GM18867 (cell line): ENCODE results near the gene CRAT.

Experiments used
- ATAC-seq: cut with Tn5 transposase; IDR thresholded peaks from one replicate; pipeline ENCODE4 v1.9.1; 2021; ENCODE audit warnings: mild to moderate bottlenecking, moderate library complexity; ENCODE audit not compliant: unreplicated experiment

CRAT gene

DNA sequence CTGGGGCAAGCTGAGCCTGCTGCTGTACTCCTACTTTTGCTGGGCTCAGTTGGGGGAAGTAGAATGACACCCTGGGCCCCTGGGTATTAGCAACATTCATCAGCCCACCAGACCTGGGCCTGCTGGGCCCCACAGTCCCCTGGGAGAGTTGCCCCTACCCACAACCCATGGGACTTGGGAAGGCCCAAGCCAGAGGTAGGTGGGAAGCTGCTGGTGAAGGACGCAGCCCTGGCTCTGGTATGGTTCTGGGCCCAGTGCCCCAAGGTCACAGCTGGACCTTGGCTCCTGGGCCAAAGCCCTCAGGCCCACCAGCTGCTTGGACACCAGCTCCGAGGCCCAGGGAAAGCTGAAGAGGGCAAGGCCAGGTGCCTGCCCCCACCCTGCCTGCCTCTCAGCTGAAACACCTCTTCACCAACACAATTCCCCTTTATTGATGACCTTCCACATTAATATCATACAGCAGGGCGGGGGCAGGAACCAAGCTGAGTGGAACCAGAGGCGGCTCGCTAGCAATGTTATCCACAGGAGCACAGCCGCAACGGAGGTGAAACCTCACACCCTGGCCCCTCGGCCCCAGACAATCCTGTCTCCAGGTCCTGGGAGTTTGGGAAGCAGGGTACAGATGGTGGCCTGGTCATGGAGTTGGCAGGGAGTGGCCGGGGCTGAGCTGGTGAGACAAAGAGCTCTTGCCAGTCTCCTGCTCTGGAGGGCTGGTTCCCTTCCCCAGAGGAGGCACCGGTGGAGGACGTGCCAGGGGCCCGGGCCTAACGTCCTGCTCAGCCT, 16.0 kb downstream of the CRAT start:
- ATAC-seq = no peak

- ATAC-seq = no peak
These were observed 16.8 kb downstream of the CRAT start for GRCh38 chr9:129093602-129094386.

DNA sequence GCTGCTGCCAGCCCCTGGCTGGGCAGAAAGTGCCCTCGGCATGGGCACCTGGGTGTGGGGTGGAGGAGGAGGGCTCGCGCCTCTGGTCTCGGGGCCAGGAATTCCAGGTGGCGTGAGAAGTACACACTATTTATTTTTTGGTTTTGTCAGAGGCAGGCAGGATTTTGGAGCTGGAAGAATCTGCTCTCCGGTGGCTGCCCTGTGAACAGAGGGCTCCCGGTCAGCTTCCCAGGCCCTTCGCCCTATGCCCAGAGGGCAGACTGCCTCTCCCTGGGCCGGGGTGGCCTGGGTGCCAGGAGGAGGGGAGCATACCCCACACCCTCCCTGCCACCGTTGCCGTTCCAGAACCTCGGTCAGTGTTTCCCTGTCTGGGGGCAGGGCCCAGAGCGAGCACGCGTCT, 21.3 kb downstream of the CRAT start:
- ATAC-seq = no peak

- no peak for ATAC-seq
These were observed 26.5 kb downstream of the CRAT start for GRCh38 chr9:129084087-129084486.

DNA sequence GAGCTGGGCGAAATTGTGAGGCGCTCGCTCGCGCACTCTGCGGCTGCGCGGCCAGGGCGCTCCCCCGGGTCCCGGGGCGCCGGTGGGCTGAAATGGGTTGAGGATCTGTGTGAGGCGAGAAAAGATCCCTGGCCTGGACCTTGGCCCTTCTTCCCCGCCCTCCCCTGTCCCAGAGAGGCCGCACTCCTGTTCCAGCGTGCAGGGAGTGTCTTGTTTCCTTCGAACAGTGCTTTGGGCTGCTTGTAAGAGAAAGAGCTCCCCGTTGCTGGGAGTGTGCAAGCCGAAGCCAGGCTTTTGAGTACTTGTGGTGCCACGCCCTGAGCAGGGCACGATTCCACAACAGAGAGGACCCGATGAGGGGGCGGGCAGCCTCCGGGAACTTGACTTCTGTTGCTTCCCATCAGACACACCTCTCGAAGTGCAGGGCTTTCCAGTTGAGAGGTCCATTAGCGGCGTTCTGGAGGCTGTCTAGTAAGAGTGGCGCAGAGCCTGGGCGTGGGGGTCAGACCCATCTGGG, 29.1 kb downstream of the CRAT start:
- ATAC-seq = no peak

DNA sequence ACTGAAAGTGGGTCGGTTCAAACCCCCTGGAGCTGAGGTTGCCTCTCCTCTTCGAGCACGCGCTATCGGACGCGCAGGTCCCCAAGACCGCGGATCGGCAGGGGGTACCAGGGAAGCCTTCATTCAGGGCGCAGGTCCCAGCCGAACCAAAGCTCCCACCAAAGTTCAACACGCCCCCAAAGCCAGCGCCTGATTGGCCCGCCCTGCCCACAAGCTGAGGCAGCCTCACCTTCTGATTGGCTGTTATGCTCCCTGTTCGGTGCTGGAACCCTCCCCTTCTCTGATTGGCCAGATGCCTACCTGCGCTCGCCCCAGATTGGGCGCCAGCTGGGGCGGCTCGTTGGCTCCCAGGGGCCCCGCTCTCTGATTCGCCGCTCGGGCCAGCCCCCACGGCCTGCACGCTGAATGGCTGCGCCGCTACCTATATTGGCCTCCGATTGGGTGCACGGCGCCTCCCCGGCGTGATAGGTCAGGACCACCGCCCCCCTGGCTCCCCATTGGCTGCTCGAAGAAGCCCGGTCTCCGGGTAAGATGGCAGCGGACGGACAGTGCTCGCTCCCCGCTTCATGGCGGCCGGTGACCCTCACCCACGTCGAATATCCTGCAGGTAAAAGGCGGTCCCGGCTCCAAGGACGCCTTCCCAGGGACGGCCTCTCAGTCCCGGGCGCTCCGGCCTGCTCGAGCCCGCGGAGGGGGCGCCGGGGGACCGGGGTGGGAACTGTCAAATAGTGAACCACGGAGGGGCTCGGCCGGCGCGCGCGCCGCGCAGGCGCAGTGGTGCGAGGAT, 29.8 kb downstream of the CRAT start, which contains the start of gene DOLPP1:
Gene DOLPP1, plus strand, starts transcription at position 511 of the 787 bp plus-strand sequence. Its CDS starts 21 bp downstream, at position 532.
- ATAC-seq = peak; percentile 92

GRCh38 chr9:129080298-129080600, 30.3 kb downstream of the CRAT start:
- no peak for ATAC-seq

DNA sequence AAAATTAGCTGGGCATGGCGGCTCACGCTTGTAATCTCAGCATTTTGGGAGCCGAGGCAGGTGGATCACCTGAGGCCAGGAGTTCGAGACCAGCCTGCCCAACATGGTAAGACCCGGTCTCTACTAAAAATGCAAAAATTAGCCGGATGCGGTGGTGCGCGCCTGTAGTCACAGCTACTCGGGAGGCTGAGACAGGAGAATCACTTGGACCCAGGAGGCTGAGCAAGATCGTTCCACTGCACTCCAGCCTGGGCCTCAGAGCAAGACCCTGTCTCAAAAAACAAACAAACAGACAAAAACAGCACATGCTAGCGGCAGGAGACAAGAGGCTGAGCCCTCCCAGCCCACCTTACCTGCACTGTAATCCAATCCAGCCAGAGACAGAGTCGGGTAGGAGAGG, 30.8 kb downstream of the CRAT start:
- ATAC-seq = no peak

DNA sequence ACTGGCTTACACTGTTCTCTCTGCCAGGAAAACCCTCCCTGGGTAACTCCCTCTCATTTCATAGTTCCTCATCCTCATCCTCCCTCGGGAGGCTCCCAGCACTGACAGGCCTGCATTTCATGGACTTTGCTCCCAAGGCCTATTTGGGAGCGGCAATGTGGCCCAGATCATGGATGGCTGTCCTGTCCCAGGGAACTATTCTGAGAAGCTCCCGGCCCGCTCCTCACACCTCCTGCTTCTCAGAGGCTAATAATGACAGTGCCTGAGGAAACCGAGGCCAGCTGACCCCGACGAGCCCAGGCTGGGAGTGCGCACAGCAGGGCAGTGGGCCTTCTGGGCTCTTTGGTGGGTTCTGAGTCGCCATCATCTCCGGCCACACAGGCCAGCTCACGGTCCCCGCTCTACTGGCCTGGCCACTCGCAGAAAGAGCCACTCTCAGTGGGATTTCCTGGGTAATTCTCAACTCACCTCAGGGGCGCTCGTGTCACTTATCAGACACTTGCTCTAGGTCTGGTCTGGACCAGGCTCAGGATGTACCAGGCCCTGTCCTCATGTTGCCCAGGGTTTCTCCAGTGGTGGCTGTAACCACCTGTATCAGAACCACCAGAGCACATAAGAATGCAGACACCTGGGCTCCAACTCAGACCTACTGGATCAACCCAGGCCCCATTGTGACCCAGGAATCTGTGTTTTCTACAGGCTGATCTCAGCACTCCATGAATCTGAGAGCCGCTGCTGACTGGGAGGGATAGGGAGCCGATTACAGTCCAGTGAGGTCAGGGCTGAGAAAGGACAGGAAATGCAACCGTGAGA, 31.7 kb downstream of the CRAT start:
- ATAC-seq = no peak

DNA sequence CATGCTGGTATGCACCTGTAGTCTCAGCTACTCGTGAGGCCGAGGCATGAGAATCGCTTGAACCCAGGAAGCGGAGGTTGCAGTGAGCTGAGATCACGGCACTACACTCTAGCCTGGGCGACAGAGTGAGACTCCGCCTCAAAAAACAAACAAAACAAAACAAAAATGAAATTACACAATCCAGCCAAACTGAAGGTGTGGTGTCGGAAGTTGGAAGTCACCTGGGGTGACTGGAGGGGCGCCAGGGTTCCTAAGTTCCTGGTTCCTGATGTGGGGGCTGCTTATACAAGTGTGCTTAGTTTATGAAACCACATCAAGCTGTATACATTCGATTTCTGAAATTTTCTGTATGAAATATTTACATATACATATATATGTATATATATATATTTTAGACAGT, 33.4 kb downstream of the CRAT start:
- ATAC-seq = no peak

DNA sequence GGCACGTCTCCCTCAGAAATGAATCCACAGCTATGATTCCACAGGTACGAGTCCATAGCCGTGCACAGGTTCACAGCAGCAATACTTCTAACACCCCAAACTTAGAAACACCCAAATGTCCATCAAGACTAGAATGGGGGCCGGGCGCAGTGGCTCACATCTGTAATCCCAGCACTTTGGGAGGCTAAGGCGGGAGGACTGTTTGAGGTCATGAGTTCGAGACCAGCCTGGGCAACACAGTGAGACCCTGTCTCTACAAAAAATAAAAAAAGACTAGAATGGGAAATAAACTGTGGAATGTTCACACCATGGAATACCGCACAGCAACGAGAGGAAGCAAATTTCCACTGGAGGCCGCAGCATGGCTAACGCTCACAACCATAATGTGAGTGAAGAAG, 34.0 kb downstream of the CRAT start:
- ATAC-seq = no peak

DNA sequence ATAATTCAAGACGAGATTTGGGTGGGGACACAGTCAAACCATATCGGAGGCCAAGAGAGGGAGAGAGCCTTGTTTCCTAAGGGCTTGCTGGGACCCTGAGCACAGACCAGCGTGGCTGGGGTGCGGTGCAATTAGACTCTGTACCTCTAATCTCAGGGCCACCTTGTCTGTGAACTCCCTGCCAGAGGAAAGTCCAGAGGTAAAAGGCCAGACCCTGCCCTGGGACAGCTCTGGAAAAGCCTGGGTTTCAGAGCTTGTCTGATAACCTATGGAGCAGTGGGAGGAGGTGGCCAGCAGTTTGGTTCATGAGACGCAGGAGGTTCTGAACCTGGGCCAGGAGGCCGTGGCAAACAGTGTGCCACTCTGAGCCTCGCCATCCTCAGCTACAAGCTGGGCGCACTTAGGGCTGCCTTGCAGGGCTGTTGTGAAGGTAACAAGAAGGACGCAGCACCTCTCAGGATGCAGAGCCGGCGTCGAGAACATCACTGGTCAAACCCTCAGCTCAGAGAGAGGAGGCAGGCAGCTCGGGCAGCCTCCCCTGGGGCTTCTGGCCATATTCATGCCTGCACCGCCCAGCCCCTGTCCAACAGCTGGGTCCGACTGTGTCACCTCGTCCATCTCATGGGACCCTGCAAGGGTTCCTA, 34.5 kb downstream of the CRAT start:
- no peak for ATAC-seq

- no peak for ATAC-seq
These were observed 36.5 kb downstream of the CRAT start for GRCh38 chr9:129074106-129074505.

- no peak for ATAC-seq
These were observed 37.2 kb downstream of the CRAT start for GRCh38 chr9:129073404-129073803.

GRCh38 chr9:129072171-129072570, 38.4 kb downstream of the CRAT start:
- no peak for ATAC-seq

GRCh38 chr9:129071526-129072126, 39.0 kb downstream of the CRAT start:
- no peak for ATAC-seq

DNA sequence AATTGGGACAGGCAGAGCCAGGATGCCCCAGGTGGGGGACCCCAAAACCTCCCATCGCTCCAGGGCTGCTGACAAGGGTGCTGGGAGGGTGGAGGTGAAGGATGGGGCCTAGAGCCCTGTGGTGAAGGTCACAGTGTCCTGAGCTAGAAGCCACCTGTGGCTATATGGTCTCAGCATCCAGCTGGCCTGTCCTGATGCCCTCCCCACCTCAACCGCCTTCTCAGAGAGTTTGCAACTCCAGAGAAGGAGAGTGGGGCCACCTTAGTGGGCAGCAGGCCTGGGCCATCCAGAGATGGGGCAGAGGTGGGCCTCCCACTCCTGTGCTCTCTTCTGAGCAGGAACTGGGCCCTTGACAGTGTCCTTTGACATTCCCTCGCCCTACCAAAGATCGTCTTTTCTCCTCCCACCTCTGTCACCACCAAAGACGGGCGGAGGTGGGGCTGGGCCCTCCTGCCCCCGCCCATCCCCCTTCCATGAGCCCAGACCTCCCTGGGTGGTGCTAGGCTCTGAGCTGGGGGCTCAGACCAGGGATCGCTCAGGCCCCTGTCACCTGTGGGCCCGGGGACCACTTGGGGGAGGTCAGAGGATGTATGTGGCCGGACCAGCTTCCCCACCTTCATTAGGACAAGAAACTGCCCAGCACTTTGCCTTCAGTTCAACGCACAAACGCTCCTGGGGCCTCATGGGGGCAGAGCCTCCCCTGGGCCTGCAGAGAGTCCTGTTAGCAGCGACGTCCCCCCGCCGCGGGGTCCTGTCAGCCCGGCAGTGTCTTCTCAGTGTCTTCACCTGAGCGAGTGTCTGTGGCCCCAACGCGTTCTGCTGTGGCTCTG, 39.7 kb downstream of the CRAT start:
- no peak for ATAC-seq

DNA sequence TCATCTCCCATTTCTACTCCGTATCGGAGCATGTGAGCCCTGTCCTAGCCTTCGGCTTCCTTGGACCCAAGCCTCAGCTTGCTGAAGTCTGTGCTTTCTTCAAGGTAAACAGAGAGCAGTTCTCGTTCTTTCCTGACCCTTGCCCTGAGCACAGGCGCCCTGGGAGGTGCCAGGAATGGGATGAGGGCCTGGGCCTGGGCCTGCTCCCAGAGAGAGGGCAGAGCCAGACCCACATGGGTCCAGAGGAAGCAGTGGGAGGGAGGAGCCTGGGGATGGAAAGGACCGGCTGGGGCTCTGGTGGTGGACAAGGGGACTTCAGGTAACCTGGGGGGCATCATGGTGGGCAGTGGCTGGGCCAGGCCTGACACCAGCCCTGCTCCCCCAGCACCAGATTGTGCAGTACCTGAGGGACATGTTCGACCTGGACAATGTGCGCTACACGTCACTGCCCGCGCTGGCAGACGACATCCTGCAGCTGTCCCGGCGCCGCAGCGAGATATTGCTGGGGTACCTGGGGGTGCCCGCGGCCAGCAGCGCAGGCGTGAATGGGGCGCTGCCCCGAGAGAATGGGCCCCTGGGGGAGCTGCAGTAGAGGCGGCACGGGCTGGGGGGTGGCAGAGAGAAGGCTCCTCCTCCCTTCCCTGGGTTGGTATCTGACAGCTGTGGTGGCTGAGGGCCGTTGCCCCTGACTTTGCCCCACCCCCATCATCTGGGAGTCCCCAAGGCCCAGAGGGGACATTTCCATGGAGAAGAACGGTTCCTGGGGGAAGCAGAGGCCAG, 40.5 kb downstream of the CRAT start:
- no peak for ATAC-seq
